ENCODE data around the gene ABCG4. TPM values are rescaled to one million over a fixed set of nuclear protein-coding genes. Genes with fewer than 3 reads are reported as not detected.
A peak's percentile ranks its signal among the peaks of the same experiment; 100 is the strongest.

The ABCG4 gene
- 0.43 TPM for polyA plus RNA-seq (2012; ENCODE audit: insufficient read length, low read depth)

DNA sequence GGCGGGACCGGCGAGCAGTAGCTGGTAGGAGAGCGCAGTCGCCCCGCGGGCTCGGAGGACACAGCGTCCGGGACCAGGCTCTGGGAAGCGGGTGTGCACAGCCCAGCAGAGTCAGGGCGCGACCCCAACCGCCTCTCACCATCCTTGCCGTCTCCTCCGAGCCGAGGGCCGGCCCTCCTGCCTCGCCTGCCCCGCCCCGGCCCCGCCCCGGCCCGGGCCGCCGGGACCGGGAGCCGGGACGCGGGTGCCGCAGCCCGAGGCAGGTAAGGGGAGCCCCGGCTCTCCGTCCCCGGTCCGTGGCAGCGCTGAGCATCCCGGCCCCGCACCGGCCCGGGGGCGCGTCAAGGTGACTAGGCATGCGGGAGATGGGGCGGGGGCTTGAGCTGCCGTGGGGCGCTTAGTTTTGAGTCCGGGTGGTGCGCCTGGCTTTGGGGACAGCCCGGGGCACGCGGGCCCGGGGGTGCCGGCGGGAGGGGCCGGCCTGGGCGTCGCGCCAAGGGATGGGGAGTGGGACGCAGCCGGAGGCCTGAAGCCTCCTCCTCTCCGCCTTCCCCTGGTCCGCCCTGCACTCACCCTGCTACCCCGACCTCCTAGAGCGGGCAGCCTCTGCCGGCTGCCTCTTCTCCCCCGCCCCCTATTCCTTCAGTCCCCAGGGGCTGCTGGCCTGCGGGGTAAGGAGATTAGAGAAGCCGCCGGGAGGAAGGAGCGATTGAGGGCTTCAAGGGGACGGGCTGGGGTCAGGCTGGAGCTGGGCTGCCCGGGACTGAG, at the start of gene ABCG4:
TSS of gene ABCG4 (plus strand) at position 35 of the 768 bp plus-strand sequence. CDS start 914 bp downstream, outside the sequence.
- TF ChIP-seq, protein P1, sequence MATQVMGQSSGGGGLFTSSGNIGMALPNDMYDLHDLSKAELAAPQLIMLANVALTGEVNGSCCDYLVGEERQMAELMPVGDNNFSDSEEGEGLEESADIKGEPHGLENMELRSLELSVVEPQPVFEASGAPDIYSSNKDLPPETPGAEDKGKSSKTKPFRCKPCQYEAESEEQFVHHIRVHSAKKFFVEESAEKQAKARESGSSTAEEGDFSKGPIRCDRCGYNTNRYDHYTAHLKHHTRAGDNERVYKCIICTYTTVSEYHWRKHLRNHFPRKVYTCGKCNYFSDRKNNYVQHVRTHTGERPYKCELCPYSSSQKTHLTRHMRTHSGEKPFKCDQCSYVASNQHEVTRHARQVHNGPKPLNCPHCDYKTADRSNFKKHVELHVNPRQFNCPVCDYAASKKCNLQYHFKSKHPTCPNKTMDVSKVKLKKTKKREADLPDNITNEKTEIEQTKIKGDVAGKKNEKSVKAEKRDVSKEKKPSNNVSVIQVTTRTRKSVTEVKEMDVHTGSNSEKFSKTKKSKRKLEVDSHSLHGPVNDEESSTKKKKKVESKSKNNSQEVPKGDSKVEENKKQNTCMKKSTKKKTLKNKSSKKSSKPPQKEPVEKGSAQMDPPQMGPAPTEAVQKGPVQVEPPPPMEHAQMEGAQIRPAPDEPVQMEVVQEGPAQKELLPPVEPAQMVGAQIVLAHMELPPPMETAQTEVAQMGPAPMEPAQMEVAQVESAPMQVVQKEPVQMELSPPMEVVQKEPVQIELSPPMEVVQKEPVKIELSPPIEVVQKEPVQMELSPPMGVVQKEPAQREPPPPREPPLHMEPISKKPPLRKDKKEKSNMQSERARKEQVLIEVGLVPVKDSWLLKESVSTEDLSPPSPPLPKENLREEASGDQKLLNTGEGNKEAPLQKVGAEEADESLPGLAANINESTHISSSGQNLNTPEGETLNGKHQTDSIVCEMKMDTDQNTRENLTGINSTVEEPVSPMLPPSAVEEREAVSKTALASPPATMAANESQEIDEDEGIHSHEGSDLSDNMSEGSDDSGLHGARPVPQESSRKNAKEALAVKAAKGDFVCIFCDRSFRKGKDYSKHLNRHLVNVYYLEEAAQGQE (IDR thresholded peaks at IDR 0.05; ENCODE audit: insufficient read depth in 1 of 2, low read depth in 2 of 2, low read length in 2 of 2): no peak
- TF ChIP-seq SIN3A (IDR thresholded peaks at IDR 0.05; ENCODE audit: borderline replicate concordance, insufficient read depth, low read length) (no peak), FOXP2 (optimal IDR thresholded peaks at IDR 0.05; ENCODE audit: borderline replicate concordance, extremely low read depth, extremely low read length, insufficient read depth) (peak; percentile 8), TAF1 (IDR thresholded peaks at IDR 0.05; ENCODE audit: borderline replicate concordance, insufficient read depth, low read length) (no peak), POLR2AphosphoS5 (IDR thresholded peaks at IDR 0.05; ENCODE audit: low read depth, low read length) (no peak)

DNA sequence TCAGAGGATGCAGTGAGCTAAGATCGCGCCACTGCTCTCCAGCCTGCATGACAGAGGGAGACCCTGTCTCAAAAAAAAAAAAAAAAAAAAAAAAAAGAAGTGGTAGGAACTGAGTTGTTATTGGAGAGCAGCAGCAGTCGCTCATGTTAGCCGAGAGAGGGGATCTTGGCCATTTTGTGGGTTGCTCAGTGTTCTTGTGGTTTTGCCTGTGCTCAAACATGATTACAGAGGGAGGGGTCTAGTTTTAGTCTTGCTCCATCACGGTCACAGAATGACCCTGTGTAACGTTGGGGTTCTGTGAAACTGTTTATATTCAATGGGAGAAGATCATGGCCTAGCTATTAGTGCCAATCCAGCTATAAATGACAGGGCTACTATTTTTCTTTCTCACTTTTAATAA, 49.1 kb upstream of the ABCG4 start:
- TF ChIP-seq SIN3A (IDR thresholded peaks at IDR 0.05; ENCODE audit: borderline replicate concordance, insufficient read depth, low read length) (no peak), POLR2AphosphoS5 (IDR thresholded peaks at IDR 0.05; ENCODE audit: low read depth, low read length) (no peak), FOXP2 (optimal IDR thresholded peaks at IDR 0.05; ENCODE audit: borderline replicate concordance, extremely low read depth, extremely low read length, insufficient read depth) (no peak), TAF1 (IDR thresholded peaks at IDR 0.05; ENCODE audit: borderline replicate concordance, insufficient read depth, low read length) (no peak)
- TF ChIP-seq, protein P1 (IDR thresholded peaks at IDR 0.05; ENCODE audit: insufficient read depth in 1 of 2, low read depth in 2 of 2, low read length in 2 of 2): no peak

DNA sequence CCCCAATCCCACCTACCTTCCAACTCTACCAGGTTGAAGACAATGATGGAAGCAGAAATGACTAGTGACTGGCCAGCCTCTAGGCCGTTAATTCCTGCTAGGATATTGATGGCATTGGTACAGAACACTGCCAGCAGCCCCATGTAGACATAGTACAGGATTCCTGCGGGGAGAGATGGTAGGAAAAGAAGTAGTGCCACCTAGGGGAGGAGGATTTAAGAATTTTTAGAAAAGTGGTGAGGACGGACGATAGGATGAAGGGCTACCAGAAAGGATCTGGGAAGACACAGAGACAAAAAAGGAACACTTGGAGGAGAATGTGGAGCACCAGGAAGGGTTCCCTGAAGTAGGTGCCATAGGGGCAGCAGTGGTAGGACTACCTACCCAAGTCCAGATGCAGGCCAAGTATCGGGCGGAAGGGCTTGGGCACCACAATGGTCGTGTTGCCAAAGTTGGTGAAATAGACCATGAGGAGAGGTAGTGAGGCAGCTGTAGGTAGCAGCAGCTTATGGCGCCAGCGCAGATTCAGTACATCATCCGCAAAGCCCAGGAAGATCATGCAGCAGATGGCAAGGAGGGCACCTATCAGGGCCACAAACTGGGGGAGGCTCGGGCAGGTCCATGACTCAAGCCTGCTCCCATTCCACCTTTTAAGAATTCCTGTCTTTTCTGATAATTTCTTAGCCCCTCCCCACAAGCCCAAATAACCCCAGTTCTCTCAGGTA, 48.4 kb upstream of the ABCG4 start:
- TF ChIP-seq FOXP2 (optimal IDR thresholded peaks at IDR 0.05; ENCODE audit: borderline replicate concordance, extremely low read depth, extremely low read length, insufficient read depth) (no peak), POLR2AphosphoS5 (IDR thresholded peaks at IDR 0.05; ENCODE audit: low read depth, low read length) (no peak), SIN3A (IDR thresholded peaks at IDR 0.05; ENCODE audit: borderline replicate concordance, insufficient read depth, low read length) (no peak), TAF1 (IDR thresholded peaks at IDR 0.05; ENCODE audit: borderline replicate concordance, insufficient read depth, low read length) (no peak)
- TF ChIP-seq, protein P1 (IDR thresholded peaks at IDR 0.05; ENCODE audit: insufficient read depth in 1 of 2, low read depth in 2 of 2, low read length in 2 of 2): no peak

DNA sequence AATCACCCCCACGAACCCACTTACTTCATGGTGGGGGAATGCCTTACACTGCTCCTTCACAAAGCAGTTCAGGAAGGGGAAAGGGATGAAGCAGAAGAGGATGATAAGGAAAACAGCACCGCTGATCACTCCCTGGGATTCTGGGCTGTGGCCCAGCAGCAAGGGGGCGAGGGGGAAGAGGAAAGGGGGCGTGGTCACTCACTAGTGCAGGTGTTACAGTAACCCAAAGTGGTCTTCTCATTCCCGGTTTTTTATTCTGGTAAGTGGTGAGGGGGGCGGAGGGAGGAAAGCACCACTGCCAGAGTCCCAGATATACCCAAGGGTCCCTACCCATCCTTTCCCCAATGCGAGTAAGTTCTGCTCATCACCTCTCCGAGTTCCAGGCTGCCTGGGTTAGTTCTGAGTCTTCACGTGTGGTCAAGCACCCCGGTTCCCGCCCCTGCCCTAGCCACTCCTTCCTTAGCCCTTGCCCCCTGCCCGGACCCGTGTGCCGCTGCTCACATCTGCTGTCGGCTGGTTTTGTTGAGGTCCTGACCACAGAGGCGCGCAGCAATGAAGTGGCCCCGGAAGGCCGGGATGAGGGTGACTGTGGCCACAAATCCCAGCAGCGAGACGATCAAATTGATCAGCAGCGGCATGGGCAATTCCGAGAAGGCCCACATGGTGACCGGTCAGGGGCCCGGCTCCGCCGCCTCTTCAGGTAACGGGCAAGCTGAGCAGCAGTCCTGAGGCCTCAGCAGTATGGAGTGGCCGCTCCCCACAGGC, 47.7 kb upstream of the ABCG4 start:
- peak; percentile 90; the same call in 1 of the 2 replicates for TF ChIP-seq SIN3A (IDR thresholded peaks at IDR 0.05; ENCODE audit: borderline replicate concordance, insufficient read depth, low read length)
- TF ChIP-seq, protein P1 (IDR thresholded peaks at IDR 0.05; ENCODE audit: insufficient read depth in 1 of 2, low read depth in 2 of 2, low read length in 2 of 2): no peak

Measured in PFSK-1 (cell line).